Peyer's patch (tissue), 4 donors: Measurements from ENCODE around the gene SLX4IP.

Experiments used
- POLR2A ChIP-seq, 2 donors: fragments of 450-650 bp; IDR thresholded peaks; one replicate each; pipeline ENCODE4 v1.5.1; 2017; ENCODE audit warnings: antibody characterized with exemption in 2 of 2, mild to moderate bottlenecking in 2 of 2, moderate library complexity in 2 of 2
- TF ChIP-seq, protein P1 (sequence below), 6 experiments: fragments of 450-650 bp in 4 of 6; fragments of 200-600 bp in 2 of 6; sonication (generic) in 1 of 6; IDR thresholded peaks; one replicate each; pipeline ENCODE4 v1.5.1; 2017 to 2019; ENCODE audit warnings: antibody characterized with exemption in 6 of 6, mild to moderate bottlenecking in 3 of 6, moderate library complexity in 1 of 6

GRCh38 chr20:10539818-10540553 lies 104.9 kb downstream of the SLX4IP start:
- TF ChIP-seq, protein P1, sequence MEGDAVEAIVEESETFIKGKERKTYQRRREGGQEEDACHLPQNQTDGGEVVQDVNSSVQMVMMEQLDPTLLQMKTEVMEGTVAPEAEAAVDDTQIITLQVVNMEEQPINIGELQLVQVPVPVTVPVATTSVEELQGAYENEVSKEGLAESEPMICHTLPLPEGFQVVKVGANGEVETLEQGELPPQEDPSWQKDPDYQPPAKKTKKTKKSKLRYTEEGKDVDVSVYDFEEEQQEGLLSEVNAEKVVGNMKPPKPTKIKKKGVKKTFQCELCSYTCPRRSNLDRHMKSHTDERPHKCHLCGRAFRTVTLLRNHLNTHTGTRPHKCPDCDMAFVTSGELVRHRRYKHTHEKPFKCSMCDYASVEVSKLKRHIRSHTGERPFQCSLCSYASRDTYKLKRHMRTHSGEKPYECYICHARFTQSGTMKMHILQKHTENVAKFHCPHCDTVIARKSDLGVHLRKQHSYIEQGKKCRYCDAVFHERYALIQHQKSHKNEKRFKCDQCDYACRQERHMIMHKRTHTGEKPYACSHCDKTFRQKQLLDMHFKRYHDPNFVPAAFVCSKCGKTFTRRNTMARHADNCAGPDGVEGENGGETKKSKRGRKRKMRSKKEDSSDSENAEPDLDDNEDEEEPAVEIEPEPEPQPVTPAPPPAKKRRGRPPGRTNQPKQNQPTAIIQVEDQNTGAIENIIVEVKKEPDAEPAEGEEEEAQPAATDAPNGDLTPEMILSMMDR (IDR thresholded peaks at IDR 0.05): no peak
- no peak for TF ChIP-seq POLR2A (IDR thresholded peaks at IDR 0.05)
